PC-3 (cell line): ENCODE measurements around the gene CENPO. TPM values are rescaled to one million over a fixed set of nuclear protein-coding genes. Genes with fewer than 3 reads are reported as not detected.

Experiments used
- ATAC-seq: fragments of 200-7000 bp; cut with Tn5 transposase; 2 replicates; pipeline ENCODE4 v1.9.1; 2020; ENCODE audit warnings: mild to moderate bottlenecking, moderate library complexity
- BruUV-seq: library from RNA; stranded (reverse); fragments of 400-500 nt; replicated peaks from 2 replicates; lab custom pipeline; 2021; lab: Mats Ljungman, UMichigan
- CTCF ChIA-PET: fragments of 300-600 bp; sonication (Branson Sonifier 250); formaldehyde crosslinking; loops from one replicate; lab custom pipeline; 2022; ENCODE audit warnings: antibody characterized with exemption; lab: Charles Lee
- POLR2A ChIA-PET: fragments of 300-600 bp; sonication (Branson Sonifier 250); formaldehyde crosslinking; loops from one replicate; lab custom pipeline; 2022; ENCODE audit warnings: antibody characterized with exemption; ENCODE audit not compliant: unreplicated experiment; lab: Charles Lee
- DNase-seq: peaks from one replicate; pipeline ENCODE4 v3.0.0-alpha.2; 2015
- H2AFZ ChIP-seq: fragments of 300-600 bp; sonication (generic); 2 replicates; pipeline ENCODE4 v1.6.0; 2016; ENCODE audit warnings: antibody characterized with exemption, low read length
- H3F3A ChIP-seq: fragments of 300-600 bp; sonication (generic); one replicate; pipeline ENCODE4 v1.6.0; 2017; ENCODE audit warnings: antibody characterized with exemption, low read length, control low read depth, mild to moderate bottlenecking; ENCODE audit not compliant: unreplicated experiment
- H3K27ac ChIP-seq: fragments of 300-600 bp; sonication (generic); 2 replicates; pipeline ENCODE4 v1.5.1; 2016; ENCODE audit warnings: mild to moderate bottlenecking, low read length
- H3K27me3 ChIP-seq: fragments of 300-600 bp; sonication (generic); 2 replicates; pipeline ENCODE4 v1.6.1; 2016; ENCODE audit warnings: low read length, mixed read lengths
- H3K36me3 ChIP-seq: fragments of 300-600 bp; sonication (generic); 2 replicates; pipeline ENCODE4 v1.6.1; 2016; ENCODE audit warnings: low read depth, mixed run types, low read length, mixed read lengths
- H3K4me1 ChIP-seq: fragments of 300-600 bp; sonication (generic); 2 replicates; pipeline ENCODE4 v1.5.1; 2016; ENCODE audit warnings: low read length; ENCODE audit not compliant: insufficient read depth
- H3K4me2 ChIP-seq: fragments of 300-600 bp; sonication (generic); 2 replicates; pipeline ENCODE4 v1.6.0; 2016; ENCODE audit warnings: low read length
- H3K4me3 ChIP-seq: fragments of 300-600 bp; sonication (generic); 2 replicates; pipeline ENCODE4 v1.5.1; 2016; ENCODE audit warnings: mild to moderate bottlenecking, low read length, mixed read lengths
- H3K79me2 ChIP-seq: fragments of 300-600 bp; sonication (generic); 2 replicates; pipeline ENCODE4 v1.6.1; 2017; ENCODE audit warnings: low read length, mixed read lengths
- H3K9ac ChIP-seq: fragments of 300-600 bp; sonication (generic); 2 replicates; pipeline ENCODE4 v1.6.0; 2016; ENCODE audit warnings: mild to moderate bottlenecking, low read length
- H3K9me2 ChIP-seq: fragments of 300-600 bp; sonication (generic); replicated peaks from 2 replicates; pipeline ENCODE4 v1.6.1; 2016; ENCODE audit warnings: mixed run types, low read length, mixed read lengths
- H3K9me3 ChIP-seq: fragments of 300-600 bp; sonication (generic); 2 replicates; pipeline ENCODE4 v1.6.1; 2016; ENCODE audit warnings: low read length, mixed read lengths
- H4K20me1 ChIP-seq: fragments of 300-600 bp; sonication (generic); 2 replicates; pipeline ENCODE4 v1.6.1; 2016; ENCODE audit warnings: low read length, mixed read lengths
- CTCF ChIP-seq: fragments of 300-600 bp; sonication (generic); conservative IDR thresholded peaks from 2 replicates; pipeline ENCODE4 v1.5.1; 2017; ENCODE audit warnings: antibody characterized with exemption, low read depth, mild to moderate bottlenecking, low read length
- EZH2 ChIP-seq: fragments of 300-600 bp; sonication (generic); IDR thresholded peaks from one replicate; pipeline ENCODE4 v1.6.1; 2017; ENCODE audit warnings: antibody characterized with exemption, mild to moderate bottlenecking, low read length; ENCODE audit not compliant: unreplicated experiment
- EZH2phosphoT487 ChIP-seq: fragments of 300-600 bp; sonication (generic); IDR thresholded peaks from 2 replicates; pipeline ENCODE4 v1.6.1; 2018; ENCODE audit warnings: mild to moderate bottlenecking, antibody characterized with exemption, low read length, borderline replicate concordance
- intact Hi-C: fragments of 100-400 bp; cut with micrococcal nuclease; formaldehyde crosslinking; loops from 2 replicates; pipeline ENCODE4 v1.9.0; 2023
- total RNA-seq: library from RNA; depleted of rRNA; stranded (reverse); fragments of >200 nt; gene quantifications from 2 replicates; pipeline ENCODE4 v1.2.3, GENCODE V29; 2014

The CENPO gene
- total RNA-seq, 1 experiment from 2014 or later = 41.4 TPM

- Histone ChIP-seq H3K9ac (no peak overlapping the region), H3K4me2 (no peak overlapping the region), H3K4me3 (no peak overlapping the region), H3K9me3 (no peaks in the 10 kb centered on the region), H2AFZ (no peak overlapping the region), H3K27ac (no peak overlapping the region), H3K9me2 (no peaks in the 10 kb centered on the region), H3K36me3 (no peaks in the 10 kb centered on the region), H3K27me3 (no peaks in the 10 kb centered on the region), H3K79me2 (no peaks in the 10 kb centered on the region), H3K4me1 (no peaks in the 10 kb centered on the region), H3F3A (no peaks in the 10 kb centered on the region), H4K20me1 (no peaks in the 10 kb centered on the region)
- ChIA-PET CTCF (no interaction called here), POLR2A (no interaction called here)
- intact Hi-C loops = no loop called here
- no peak for DNase-seq
- no peak for ATAC-seq
- no peak for TF ChIP-seq EZH2phosphoT487
- TF ChIP-seq EZH2 = no peak
- TF ChIP-seq CTCF = no peak
- BruUV-seq = no TSS peak
These were observed 50.2 kb downstream of the CENPO start for GRCh38 chr2:24843330-24843860.

GRCh38 chr2:24844023-24844685, 50.9 kb downstream of the CENPO start:
- intact Hi-C loops = no loop called here
- Histone ChIP-seq H3K4me3 (no peak overlapping the region), H3K27ac (no peak overlapping the region), H4K20me1 (no peaks in the 10 kb centered on the region), H3K4me2 (no peak overlapping the region), H3K36me3 (0 out of 2 replicates have a peak, but pooled peaks cover 2% of the 10 kb centered on the region), H3K9me2 (no peaks in the 10 kb centered on the region), H2AFZ (no peak overlapping the region), H3F3A (no peaks in the 10 kb centered on the region), H3K9me3 (no peaks in the 10 kb centered on the region), H3K79me2 (no peaks in the 10 kb centered on the region), H3K27me3 (no peaks in the 10 kb centered on the region), H3K4me1 (no peaks in the 10 kb centered on the region), H3K9ac (no peak overlapping the region)
- ChIA-PET CTCF (no interaction called here), POLR2A (no interaction called here)
- ATAC-seq (no peak), DNase-seq (no peak)
- TF ChIP-seq EZH2phosphoT487 = no peak
- TF ChIP-seq EZH2 = no peak
- TF ChIP-seq CTCF = no peak
- BruUV-seq = no TSS peak

- no peak overlapping the region for H3K4me3 ChIP-seq
- intact Hi-C loops = no loop called here
- ATAC-seq (no peak), DNase-seq (no peak)
- no peaks in the 10 kb centered on the region for H3K27me3 ChIP-seq
- no peak overlapping the region for H2AFZ ChIP-seq
- no peak overlapping the region for H3K27ac ChIP-seq
- no peaks in the 10 kb centered on the region for H3K9me2 ChIP-seq
- BruUV-seq = no TSS peak
- no peaks in the 10 kb centered on the region for H3F3A ChIP-seq
- no peak overlapping the region for H3K9ac ChIP-seq
- no peaks in the 10 kb centered on the region for H3K4me1 ChIP-seq
- H3K9me3 ChIP-seq = no peaks in the 10 kb centered on the region
- POLR2A ChIA-PET = no interaction called here
- no peaks in the 10 kb centered on the region for H4K20me1 ChIP-seq
- no peak overlapping the region for H3K4me2 ChIP-seq
- TF ChIP-seq CTCF = no peak
- no peak for TF ChIP-seq EZH2
- TF ChIP-seq EZH2phosphoT487 = no peak
- no peaks in the 10 kb centered on the region for H3K79me2 ChIP-seq
- CTCF ChIA-PET = no interaction called here
- H3K36me3 ChIP-seq = 0 out of 2 replicates have a peak, but pooled peaks cover 2% of the 10 kb centered on the region
These were observed 52.5 kb downstream of the CENPO start for GRCh38 chr2:24845691-24846090.
